Stimulated activated CD4-positive, alpha-beta T cell treated with anti-CD3 and anti-CD28 coated beads, TNF-alpha, amount 100 ng/mL, for 4 hours (primary cell): Measurements from ENCODE around the gene MRPL46.
"Not testable (repeated sequence)": the region's sequence is repeated elsewhere in the genome, so short reads cannot be mapped to it uniquely, and the experiment has no call there.

Source experiments
- DNase-seq, 3 experiments: peaks; one replicate each; pipeline ENCODE4 v3.0.0-alpha.2; 2020; ENCODE audit warnings: low read depth in 3 of 3

MRPL46 gene

GRCh38 chr15:88477904-88478303, 10.7 kb upstream of the MRPL46 start:
- no peak for DNase-seq

DNA sequence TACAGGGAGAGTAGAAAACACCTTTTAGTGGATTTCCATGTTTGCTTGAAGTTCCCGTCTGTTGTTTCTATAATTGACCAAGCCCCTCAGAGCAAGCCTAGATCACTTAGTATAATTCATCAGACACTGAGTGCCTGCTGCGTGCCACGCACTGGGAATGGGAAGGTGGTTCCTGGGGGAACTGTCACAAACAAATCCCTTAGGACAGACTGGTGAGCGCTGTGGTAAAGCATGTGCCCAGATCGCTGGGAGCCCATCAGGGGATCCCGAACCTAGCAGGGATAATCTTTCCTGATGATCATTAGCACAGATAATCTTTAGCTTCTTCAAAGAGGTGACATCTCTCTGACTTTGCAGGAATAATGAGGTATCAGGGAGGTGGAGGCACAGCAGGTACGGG, 9.9 kb upstream of the MRPL46 start:
- DNase-seq: no peak

DNA sequence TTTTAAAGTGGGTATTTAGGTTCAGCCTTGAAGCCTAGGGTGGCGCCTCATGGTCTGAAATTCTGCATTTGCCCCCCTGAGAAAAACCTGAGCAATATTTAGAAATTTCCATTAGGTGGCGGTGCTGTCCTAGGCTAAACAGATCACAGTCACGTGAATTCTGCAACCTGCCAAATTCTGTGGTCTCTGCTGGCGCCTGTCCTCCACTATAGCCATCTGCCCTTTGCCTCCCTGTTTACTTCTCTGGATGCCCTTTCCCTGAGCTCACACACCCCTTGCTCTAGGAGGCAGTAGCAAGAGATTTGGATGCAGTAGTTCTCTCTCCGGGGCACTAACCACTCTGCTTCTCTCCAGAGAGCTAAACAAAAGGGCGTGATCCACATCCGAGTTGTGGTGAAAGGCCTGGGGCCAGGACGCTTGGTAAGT, 9.5 kb upstream of the MRPL46 start:
- DNase-seq: no peak

- DNase-seq: not testable (repeated sequence)
Observed at GRCh38 chr15:88473661-88474293, 6.6 kb upstream of the MRPL46 start.

DNA sequence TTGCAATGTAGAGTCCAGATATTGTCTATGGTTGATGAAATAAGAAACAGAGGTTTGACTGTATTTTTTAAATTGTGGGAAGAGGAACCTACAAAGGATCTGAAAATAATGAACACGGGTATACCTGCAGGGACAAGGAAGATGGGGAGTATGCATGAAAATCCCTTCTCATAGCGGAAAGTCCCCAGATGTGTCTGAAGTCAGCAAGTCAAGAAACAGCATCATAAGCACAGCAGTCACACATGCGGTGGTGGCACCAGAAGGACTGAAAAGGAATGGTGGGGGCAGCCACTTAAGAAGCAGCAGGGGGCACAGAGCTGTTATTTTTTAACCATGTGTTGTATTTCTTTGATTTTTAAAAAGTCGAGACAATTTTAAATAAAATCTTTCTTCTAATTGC, 5.0 kb upstream of the MRPL46 start:
- DNase-seq: no peak

GRCh38 chr15:88470625-88471372, 3.6 kb upstream of the MRPL46 start:
- no peak for DNase-seq

- no peak for DNase-seq
Observed at GRCh38 chr15:88469321-88469720, 2.1 kb upstream of the MRPL46 start.

DNA sequence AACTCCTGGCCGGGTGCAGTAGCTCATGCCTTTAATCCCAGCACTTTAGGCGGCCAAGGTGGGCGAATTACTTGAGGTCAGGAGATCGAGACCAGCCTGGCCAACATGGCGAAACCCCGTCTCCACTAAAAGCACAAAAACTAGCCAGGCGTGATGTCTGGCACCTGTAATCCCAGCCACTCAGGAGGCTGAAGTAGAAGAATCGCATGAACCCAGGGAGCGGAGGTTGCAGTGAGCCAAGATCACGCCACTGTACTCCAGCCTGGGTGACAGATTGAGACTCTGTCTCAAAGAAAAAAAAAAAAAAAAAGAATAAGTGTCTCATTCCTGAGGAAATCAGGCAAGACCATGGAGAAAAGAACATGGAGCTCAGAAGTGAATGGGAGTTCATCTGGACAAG, 1.5 kb upstream of the MRPL46 start:
- not testable (repeated sequence) for DNase-seq

DNA sequence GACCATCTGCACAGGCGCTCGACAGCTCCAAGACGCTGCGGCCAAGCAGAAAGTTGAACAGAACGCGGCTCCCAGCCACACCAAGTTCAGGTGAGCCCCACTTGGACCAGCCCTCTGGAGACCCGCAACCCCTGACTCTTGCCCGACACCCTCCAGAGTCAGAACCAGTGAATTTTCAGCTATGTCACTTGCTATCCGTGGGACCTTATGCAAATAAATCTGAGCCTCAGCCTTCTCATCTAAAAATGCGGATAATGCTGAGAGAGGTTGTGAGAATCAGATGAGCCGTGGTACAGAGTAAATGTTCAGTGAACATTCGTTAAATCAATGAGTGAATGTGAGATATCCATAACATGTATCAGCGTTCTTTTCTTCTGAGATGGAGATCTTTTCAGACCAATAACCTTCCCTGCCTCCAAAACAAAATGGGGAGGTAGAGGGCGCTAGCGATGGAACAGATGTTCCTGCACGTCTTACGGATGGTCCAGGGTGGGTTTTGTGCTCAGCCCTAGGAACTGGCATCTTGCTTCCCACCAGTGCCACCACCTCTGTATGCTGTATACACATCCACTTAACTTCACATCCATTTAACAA, 844 bp upstream of the MRPL46 start:
- DNase-seq: no peak

DNA sequence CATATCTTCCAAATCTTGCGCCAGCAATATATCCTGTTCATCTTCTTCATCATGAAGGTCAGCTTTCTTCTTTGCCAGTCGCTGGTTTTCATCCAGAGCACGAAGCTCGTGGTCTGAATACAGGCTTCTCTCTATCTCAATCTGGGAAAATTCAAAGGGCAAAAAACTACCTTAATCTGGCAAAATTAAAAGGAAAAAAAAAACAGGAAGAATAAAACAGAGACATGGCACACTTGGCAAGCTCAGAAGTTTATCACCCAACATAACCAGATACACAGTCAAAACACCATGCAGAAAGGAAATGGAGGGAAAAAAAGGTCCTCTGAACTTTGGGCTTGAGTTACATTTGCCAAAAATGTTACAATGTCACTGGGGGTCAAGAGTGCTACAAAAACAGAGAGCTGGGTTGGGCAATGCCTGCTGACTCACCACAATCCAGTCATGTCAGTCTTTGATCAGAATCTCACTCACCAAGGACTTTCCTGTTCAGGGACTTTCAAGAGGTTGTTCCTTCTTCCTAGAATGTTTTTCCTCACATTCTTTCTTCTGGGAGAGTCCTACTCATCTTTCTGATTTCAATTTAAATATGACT, 1.5 kb downstream of the MRPL46 start:
- DNase-seq: no peak

- no peak for DNase-seq
Observed at GRCh38 chr15:88463870-88464532, 3.2 kb downstream of the MRPL46 start.

DNA sequence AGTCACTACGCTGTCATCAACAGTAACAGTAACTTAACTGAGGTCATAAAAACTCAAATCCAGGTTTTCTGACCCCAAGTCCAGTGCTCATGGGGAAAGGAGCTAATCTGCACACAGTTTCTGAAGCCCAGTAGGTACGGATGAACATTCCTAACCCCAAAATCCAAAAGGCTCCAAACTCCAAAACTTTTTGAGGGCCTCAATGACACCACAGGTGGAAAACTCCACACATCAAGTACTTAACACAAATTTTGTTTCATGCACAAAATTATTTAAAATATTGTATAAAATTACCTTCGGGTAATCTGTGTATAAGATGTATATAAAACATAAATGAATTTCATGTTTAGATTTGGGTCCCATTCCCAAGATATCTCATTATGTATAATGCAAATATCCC, 10.5 kb downstream of the MRPL46 start:
- DNase-seq: no peak

GRCh38 chr15:88454867-88455810, 12.0 kb downstream of the MRPL46 start:
- DNase-seq: no peak

DNA sequence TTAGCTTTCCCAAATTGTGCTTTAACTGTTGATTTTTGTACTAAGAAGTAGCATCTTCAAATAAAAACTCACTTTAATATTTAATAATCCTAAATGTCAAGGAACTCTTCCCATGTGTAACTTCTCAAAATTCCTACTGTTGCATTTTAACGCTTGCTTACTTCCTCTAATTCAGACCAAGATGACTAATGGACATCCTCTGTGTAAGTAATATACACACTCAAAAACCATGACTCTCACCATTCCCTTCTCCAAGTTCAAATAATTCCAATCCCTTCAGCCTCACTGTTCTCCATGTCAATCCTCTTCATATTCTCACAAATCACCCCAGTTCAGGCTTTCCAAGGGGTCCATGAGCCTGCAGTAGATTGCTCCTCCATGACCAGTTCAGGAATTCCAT, 13.0 kb downstream of the MRPL46 start:
- DNase-seq: no peak

- DNase-seq: no peak
Observed at GRCh38 chr15:88453651-88454050, 13.5 kb downstream of the MRPL46 start.

- peak in 2 of 3 experiments; percentile 13 to 40 for DNase-seq
Observed at GRCh38 chr15:88450125-88450798, 16.9 kb downstream of the MRPL46 start.

- no peak for DNase-seq
Observed at GRCh38 chr15:88449581-88449980, 17.6 kb downstream of the MRPL46 start.

GRCh38 chr15:88448991-88449461, 18.2 kb downstream of the MRPL46 start:
- no peak for DNase-seq

- DNase-seq: no peak
Observed at GRCh38 chr15:88447741-88448140, 19.4 kb downstream of the MRPL46 start.

DNA sequence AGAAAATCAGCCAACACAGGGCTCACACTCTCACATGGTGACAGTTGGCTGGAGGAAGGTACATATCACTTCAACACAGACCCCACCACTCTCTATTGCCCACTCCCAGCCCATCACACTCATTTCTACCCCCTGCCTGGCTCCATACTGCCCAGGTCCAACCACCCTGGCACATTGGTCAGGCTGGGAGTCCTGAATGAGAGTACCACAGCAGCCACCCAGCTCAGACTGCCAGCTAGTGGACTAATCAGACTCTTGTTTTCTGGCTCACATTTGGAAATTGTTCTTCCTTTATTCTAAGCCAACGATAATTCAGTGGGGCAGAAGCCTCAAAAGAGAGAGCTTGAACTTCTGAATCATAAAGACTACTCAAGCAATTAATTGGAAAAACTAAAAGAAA, 20.0 kb downstream of the MRPL46 start:
- no peak for DNase-seq
